ENCODE data around the gene TP53AIP1.

TP53AIP1 gene, protein sequence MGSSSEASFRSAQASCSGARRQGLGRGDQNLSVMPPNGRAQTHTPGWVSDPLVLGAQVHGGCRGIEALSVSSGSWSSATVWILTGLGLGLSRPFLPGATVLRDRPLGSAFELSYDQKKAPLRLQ

DNA sequence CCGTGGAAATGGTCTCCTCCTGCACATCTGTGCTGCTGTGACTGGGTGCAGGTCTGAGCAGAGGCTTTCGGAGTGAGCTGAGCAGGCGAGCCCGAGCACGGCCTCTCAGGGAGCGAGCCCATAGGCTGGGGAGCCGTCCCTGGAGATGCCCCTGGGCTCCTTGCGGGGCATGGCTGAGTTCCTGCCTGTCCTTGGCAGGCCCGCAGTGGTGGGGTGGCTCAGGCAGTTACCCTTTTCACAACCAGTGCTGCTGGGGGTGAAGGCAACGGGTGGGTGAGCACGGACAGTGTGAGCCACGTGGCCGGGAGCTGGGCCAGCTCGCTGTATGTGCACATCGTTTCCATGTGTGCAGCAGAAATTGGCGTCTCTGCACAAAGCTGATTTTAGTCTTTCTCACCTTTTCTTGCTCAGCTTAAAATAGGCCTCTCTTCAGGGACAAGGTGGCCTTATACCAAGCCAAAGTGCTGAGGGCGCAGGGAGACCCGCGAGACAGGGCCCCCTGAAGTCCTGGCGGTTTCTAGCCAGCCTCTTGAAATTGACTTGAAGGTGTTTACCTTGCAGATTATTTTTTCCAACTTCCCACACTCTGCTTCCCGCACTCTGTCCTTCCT lies at the start of gene TP53AIP1:
TP53AIP1 (minus strand) TSS at position 55 of the 611 bp plus-strand sequence. CDS start 5,053 bp downstream, outside the sequence.
- DNase-seq (ENCODE audit: low read depth in 2 of 2): no peak

GRCh38 chr11:128988242-128988970 lies 45.7 kb upstream of the TP53AIP1 start:
- no peak for DNase-seq (ENCODE audit: low read depth in 2 of 2)

- no peak for DNase-seq (ENCODE audit: low read depth in 2 of 2)
These were observed 43.2 kb upstream of the TP53AIP1 start for GRCh38 chr11:128985880-128986279.

DNA sequence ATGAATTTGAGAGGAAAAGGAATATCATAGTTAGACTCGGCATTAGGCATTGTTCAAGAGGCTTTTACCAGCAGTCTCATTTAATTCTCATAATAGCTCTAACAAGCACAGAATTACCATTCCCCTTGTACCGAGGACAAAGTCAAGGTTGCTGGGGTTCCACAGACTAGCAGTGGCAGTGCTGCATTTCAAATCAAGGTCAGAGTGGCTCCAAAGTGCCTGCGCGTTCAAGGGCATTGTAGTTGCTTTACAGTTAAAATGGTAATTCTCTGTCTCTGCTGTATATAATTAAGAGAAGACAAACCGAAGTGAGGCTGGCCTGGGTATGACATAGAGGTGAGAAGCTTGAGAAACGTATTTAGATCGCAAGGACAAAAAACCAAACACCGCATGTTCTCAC lies 40.4 kb upstream of the TP53AIP1 start:
- DNase-seq (ENCODE audit: low read depth in 2 of 2): no peak

GRCh38 chr11:128981254-128981653 lies 38.6 kb upstream of the TP53AIP1 start:
- no peak for DNase-seq (ENCODE audit: low read depth in 2 of 2)

DNA sequence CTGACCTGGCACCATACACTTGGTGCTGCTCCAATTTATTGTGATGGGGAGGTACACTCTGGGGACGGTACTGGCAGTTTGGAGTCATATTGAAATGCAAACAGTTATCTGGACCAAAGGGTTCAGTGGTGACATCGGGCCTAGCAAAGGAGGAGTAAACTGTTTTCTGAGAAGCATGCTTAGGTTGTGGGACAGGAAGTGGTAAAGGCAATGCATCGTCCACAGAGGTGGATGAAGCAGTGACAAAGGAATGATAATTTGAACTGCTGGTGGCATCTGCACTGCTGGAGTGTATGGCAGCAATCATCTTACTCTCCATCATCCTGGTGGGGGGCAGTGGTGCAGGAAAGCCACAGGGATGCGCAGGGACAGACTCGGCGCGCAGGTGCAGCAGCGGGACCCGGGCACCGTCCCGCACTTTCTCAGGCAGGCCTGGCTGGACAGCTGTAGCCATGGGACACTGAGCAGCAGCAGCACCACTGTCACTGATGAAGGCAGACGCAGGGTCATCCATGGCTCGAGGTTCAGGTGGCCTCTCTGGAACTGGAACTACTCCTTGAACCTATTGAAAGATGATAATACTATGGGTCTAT lies 28.0 kb upstream of the TP53AIP1 start:
- no peak for DNase-seq (ENCODE audit: low read depth in 2 of 2)

GRCh38 chr11:128968916-128969315 lies 26.2 kb upstream of the TP53AIP1 start:
- DNase-seq (ENCODE audit: low read depth in 2 of 2): no peak

- DNase-seq (ENCODE audit: low read depth in 2 of 2): no peak
These were observed 24.9 kb upstream of the TP53AIP1 start for GRCh38 chr11:128967578-128967977.

DNA sequence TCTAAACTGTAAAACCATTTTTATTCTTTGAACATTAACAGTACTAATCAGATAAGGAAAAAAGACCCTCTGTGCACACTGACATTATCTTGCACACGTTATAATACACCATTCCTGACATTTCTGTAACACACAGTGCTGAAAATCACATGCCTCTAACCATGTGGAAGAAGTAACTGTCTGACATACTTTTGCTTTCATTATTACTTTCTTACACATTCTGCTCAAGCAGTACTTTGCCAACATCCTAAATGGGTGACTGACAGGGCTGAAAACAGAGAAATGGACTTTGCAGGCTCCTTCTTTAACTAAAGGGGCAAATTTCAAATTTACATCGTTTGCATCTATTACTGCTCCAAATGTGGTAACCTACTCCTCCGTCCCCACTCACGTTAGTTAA lies 22.8 kb upstream of the TP53AIP1 start:
- DNase-seq (ENCODE audit: low read depth in 2 of 2): no peak

DNA sequence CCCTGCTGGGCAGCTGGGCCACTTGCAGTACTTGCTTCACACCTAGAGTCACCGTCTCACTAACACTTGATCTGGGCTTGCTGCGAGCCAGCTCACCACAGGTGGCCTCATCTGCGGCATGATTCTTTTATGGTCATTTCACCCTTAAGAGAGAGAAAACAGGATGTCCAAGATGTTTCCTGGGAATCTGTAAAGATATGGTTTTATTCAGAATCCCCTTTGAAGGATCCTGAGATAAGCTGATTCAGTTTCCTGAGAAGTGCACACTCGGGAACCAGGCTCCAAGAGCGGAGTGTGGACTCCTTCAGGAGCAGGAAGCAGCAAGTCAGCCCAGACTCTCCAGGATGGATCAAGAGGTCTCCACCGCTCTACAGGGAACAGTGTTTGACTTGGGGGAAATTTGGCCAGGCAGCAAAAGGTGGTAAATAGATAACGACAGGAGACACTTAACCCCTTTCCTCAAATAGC lies 21.8 kb upstream of the TP53AIP1 start:
- no peak for DNase-seq (ENCODE audit: low read depth in 2 of 2)

GRCh38 chr11:128963744-128964325 lies 21.2 kb upstream of the TP53AIP1 start:
- no peak for DNase-seq (ENCODE audit: low read depth in 2 of 2)

DNA sequence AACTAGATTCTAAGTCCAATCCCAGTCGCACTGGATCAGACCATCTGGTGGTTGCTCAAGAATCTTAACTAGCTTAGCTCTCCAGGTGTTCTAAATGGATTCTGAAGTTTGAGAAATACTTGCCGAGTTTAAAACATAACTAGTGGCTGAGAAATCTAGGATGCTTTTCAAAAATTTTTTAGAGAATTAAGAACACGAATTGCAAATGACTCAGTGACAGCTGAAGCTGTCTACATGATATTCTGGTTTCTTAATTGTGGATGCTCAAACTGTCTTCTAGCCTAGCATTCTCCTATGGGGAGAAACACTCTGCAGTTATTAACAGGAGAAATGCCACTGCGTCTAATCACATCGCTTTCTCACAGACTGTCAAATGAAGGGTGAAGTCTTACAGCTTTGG lies 20.2 kb upstream of the TP53AIP1 start:
- DNase-seq (ENCODE audit: low read depth in 2 of 2): no peak

GRCh38 chr11:128961645-128962044 lies 19.0 kb upstream of the TP53AIP1 start:
- no peak for DNase-seq (ENCODE audit: low read depth in 2 of 2)

- DNase-seq (ENCODE audit: low read depth in 2 of 2): no peak
These were observed 14.5 kb upstream of the TP53AIP1 start for GRCh38 chr11:128957202-128957482.

- DNase-seq (ENCODE audit: low read depth in 2 of 2): no peak
These were observed 13.9 kb upstream of the TP53AIP1 start for GRCh38 chr11:128956401-128957201.

GRCh38 chr11:128955636-128956035 lies 13.0 kb upstream of the TP53AIP1 start:
- no peak for DNase-seq (ENCODE audit: low read depth in 2 of 2)

DNA sequence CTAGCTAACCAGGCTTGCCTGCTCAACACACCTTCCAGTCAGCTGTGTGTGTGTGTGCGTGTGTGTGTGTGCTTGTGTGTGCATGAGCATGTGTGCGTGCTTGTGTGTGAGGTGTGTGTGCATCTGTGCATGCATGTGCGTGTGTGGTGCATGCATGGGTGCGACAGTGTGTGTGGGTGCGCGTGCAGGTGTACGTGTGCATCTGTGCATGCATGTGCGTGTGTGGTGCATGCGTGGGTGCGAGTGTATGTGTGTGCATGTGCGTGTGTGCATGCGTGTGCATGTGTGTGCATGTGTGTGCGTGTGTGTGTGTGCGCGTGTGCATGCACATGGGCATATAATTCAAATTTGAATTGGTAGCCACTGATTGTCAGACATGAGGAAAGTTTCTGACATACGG lies 10.5 kb upstream of the TP53AIP1 start:
- no peak for DNase-seq (ENCODE audit: low read depth in 2 of 2)

- DNase-seq (ENCODE audit: low read depth in 2 of 2): no peak
These were observed 7.3 kb upstream of the TP53AIP1 start for GRCh38 chr11:128949791-128950454.

DNA sequence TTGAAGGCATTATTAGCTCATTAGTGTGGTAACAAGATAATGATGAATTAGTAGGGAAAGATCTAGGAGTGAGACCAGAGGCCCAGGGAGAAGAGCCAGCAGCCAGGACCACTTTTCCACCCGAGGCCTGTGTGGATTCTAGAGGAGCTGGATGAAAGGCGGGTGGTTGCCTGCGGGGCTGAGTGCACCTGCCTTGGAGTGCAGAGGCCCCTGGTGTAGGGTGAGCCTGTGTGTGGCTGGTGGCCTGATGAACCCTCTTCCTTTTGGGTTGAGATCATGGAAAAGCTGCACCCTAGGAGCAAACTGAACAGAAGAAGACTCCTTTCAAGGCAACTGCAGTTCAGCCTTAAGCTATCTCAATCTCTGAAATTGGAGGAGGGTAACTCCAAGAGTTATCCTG lies 5.9 kb upstream of the TP53AIP1 start:
- DNase-seq (ENCODE audit: low read depth in 2 of 2): no peak

DNA sequence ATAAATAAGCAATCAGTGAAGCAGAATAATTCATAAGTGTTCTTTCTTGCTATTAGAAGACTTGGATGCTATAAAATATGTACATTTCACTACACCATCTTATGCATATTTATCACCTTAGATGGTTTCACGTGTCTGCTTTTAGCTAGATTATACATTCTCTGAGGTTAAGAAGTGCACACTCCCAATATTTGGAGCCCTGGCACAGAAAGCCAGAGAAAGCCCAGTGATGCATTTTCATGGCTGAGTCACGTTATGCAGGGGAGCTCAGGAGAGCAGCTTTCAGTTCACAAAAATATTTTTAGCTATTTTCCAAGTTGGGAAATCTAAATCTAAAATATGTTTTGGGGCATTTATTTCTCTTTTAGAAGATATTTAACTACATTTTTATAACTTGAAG lies 5.1 kb upstream of the TP53AIP1 start:
- DNase-seq (ENCODE audit: low read depth in 2 of 2): no peak

GRCh38 chr11:128946648-128947047 lies 4.0 kb upstream of the TP53AIP1 start:
- DNase-seq (ENCODE audit: low read depth in 2 of 2): no peak
